ENCODE results near the gene RALBP1.

The RALBP1 gene

GRCh38 chr18:9526458-9526857 lies 51.1 kb downstream of the RALBP1 start:
- Histone ChIP-seq H4K20me1 (ENCODE audit: insufficient read depth, low read length) (no peaks in the 10 kb centered on the region), H3K36me3 (replicated peaks; ENCODE audit: insufficient read depth, low read length) (0 out of 2 replicates have a peak, but pooled peaks cover 2% of the 10 kb centered on the region), H3K4me2 (ENCODE audit: low read depth, low read length) (no peak overlapping the region), H3K4me1 (ENCODE audit: low read length) (peaks cover 4% of the 10 kb centered on the region), H2AFZ (ENCODE audit: low read length) (no peak overlapping the region), H3F3A (ENCODE audit: insufficient read depth, low read length) (0 out of 2 replicates have a peak, but pooled peaks cover 3% of the 10 kb centered on the region), H3K27ac (ENCODE audit: low read length) (no peak overlapping the region), H3K9me3 (replicated peaks; ENCODE audit: insufficient read depth, low read length) (no peaks in the 10 kb centered on the region), H3K4me3 (ENCODE audit: low read length) (no peak overlapping the region), H3K27me3 (replicated peaks; ENCODE audit: insufficient read depth, low read length) (no peaks in the 10 kb centered on the region), H3K9me2 (replicated peaks; ENCODE audit: insufficient read depth, low read length) (no peaks in the 10 kb centered on the region), H3K9ac (ENCODE audit: low read length) (no peak overlapping the region), H3K79me2 (ENCODE audit: low read length) (no peaks in the 10 kb centered on the region)
- TF ChIP-seq EZH2 (optimal IDR thresholded peaks at IDR 0.05; ENCODE audit: low read depth, low read length), result no peak
- no peak for TF ChIP-seq CTCF (IDR thresholded peaks at IDR 0.05; ENCODE audit: low read length)
- no peak for TF ChIP-seq EZH2phosphoT487 (IDR thresholded peaks at IDR 0.05; ENCODE audit: low read length)
- no peak for DNase-seq

- Histone ChIP-seq H3K27me3 (replicated peaks; ENCODE audit: insufficient read depth, low read length) (no peaks in the 10 kb centered on the region), H3K4me2 (ENCODE audit: low read depth, low read length) (no peak overlapping the region), H3F3A (ENCODE audit: insufficient read depth, low read length) (0 out of 2 replicates have a peak, but pooled peaks cover 5% of the 10 kb centered on the region), H3K9me2 (replicated peaks; ENCODE audit: insufficient read depth, low read length) (no peaks in the 10 kb centered on the region), H3K4me1 (ENCODE audit: low read length) (peaks cover 11% of the 10 kb centered on the region), H3K79me2 (ENCODE audit: low read length) (no peaks in the 10 kb centered on the region), H3K9me3 (replicated peaks; ENCODE audit: insufficient read depth, low read length) (no peaks in the 10 kb centered on the region), H3K4me3 (ENCODE audit: low read length) (no peak overlapping the region), H3K9ac (ENCODE audit: low read length) (no peak overlapping the region), H2AFZ (ENCODE audit: low read length) (no peak overlapping the region), H3K36me3 (replicated peaks; ENCODE audit: insufficient read depth, low read length) (no peaks in the 10 kb centered on the region), H4K20me1 (ENCODE audit: insufficient read depth, low read length) (no peaks in the 10 kb centered on the region), H3K27ac (ENCODE audit: low read length) (no peak overlapping the region)
- DNase-seq, result no peak
- no peak for TF ChIP-seq EZH2 (optimal IDR thresholded peaks at IDR 0.05; ENCODE audit: low read depth, low read length)
- TF ChIP-seq EZH2phosphoT487 (IDR thresholded peaks at IDR 0.05; ENCODE audit: low read length), result no peak
- no peak for TF ChIP-seq CTCF (IDR thresholded peaks at IDR 0.05; ENCODE audit: low read length)
Observed at GRCh38 chr18:9530226-9531009, 55.1 kb downstream of the RALBP1 start.

- H3K4me1 ChIP-seq (ENCODE audit: low read length), result peaks cover 11% of the 10 kb centered on the region
- no peak for TF ChIP-seq EZH2phosphoT487 (IDR thresholded peaks at IDR 0.05; ENCODE audit: low read length)
- TF ChIP-seq CTCF (IDR thresholded peaks at IDR 0.05; ENCODE audit: low read length), result no peak
- TF ChIP-seq EZH2 (optimal IDR thresholded peaks at IDR 0.05; ENCODE audit: low read depth, low read length), result no peak
- no peaks in the 10 kb centered on the region for H3K79me2 ChIP-seq (ENCODE audit: low read length)
Observed at GRCh38 chr18:9531791-9532410, 56.6 kb downstream of the RALBP1 start.

More at GRCh38 chr18:9531791-9532410, 56.6 kb downstream of the RALBP1 start:
- DNase-seq, result peak; percentile 42
- Histone ChIP-seq H3K4me2 (ENCODE audit: low read depth, low read length) (peak overlapping the region; percentile 2; the same call in 1 of the 2 replicates), H3F3A (ENCODE audit: insufficient read depth, low read length) (0 out of 2 replicates have a peak, but pooled peaks cover 5% of the 10 kb centered on the region), H3K27ac (ENCODE audit: low read length) (no peak overlapping the region), H3K27me3 (replicated peaks; ENCODE audit: insufficient read depth, low read length) (no peaks in the 10 kb centered on the region), H2AFZ (ENCODE audit: low read length) (no peak overlapping the region), H3K9ac (ENCODE audit: low read length) (no peak overlapping the region), H3K9me2 (replicated peaks; ENCODE audit: insufficient read depth, low read length) (no peaks in the 10 kb centered on the region), H4K20me1 (ENCODE audit: insufficient read depth, low read length) (no peaks in the 10 kb centered on the region), H3K9me3 (replicated peaks; ENCODE audit: insufficient read depth, low read length) (no peaks in the 10 kb centered on the region), H3K4me3 (ENCODE audit: low read length) (no peak overlapping the region), H3K36me3 (replicated peaks; ENCODE audit: insufficient read depth, low read length) (0 out of 2 replicates have a peak, but pooled peaks cover 2% of the 10 kb centered on the region)

Data from MM.1S (cell line).